ENCODE results near the gene KANK2.
"Not testable (repeated sequence)": the region's sequence is repeated elsewhere in the genome, so short reads cannot be mapped to it uniquely, and the experiment has no call there.

KANK2 gene

DNA sequence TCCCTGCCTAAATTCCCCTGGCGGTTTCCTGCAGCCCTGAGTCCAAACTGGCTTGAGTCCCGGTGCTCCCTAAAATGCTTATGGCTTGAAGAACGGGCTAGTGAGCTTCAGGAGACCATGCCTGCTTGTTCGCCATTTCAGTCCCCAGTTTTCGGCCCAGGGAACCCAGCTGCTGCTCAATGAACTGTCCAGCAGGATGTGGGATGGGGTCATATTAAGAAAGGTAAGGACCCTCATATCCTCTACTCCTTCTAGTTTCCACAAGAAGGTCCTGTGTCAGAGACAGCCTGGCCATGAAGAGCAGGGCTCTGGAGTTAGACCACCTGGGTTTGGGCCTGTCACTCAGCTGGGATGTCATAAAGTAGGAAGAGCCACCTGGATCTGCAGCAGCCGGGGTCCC lies 24.8 kb downstream of the KANK2 start:
- DNase-seq (ENCODE audit: low spot score) = no peak

DNA sequence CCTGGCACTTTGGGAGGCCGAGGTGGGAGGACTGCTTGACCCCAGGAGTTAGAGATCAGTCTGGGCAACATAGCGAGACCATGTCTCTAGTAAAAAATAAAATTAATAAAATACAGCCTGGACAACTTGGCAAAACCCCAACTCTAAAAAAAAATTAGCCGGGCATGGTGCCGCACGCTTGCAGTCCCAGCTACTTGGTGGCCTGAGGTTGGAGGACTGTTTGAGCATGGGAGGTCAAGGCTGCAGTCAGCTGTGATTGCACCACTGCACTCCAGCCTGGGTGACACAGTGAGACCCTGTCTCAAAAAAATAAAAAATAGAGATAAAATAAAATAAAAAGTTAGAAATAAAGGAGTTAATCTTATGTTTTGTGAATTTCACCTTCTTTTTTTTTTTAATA lies 26.2 kb downstream of the KANK2 start:
- no peak for DNase-seq (ENCODE audit: low spot score)

DNA sequence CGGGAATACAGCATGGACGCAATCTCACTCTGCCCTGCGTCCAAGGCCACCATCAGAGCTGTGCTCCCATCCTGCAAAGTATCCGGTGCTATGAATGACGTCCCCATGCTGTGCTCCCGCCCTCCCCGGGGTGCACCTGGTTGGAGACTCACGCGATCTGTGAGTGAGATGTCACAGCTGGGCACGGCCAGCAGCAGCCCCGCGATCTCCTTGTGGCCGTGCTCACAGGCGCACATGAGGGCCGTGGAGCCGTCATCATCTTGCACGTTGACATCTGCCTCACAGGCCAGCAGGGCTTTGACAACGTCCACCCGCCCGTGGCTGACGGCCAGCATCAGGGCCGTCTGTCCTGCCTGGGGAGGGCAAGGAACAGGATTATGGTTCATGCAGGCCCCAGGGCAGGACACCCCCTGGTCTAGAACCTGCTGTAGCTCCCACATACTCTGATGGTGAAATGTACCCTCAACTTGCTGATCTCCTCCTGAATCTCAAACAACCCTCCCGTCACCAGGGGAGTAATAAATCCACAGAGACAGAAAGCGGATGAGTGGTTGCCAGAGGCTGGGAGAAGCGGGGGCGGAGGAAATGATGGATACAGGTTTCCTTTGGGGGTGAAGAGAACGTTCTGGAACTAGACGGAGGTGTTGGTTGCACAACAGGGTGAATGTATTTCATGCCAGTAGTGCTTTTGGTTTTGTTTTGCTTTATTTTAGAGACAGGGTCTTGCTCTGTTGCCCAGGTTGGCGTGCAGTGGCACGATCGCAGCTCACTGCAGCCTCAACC lies 27.3 kb downstream of the KANK2 start:
- DNase-seq (ENCODE audit: low spot score) = no peak

DNA sequence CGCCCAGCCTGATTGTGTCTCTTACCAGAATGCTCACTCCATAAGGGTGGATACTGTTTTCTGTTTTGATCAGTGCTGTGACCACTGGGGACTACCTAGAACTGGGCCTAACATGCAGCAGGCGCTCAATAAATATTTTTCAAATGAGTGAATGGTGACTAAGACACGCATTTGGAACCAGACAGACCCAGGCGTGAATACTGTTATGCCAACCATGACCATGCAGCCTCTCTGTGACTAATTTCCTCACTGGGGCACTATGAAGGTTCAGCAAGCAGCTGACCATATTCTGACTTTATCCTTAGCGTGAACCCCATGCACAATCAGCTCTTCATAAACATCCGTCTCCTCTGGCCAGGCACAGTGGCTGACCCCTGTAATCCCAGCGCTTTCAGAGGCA lies 28.8 kb downstream of the KANK2 start:
- DNase-seq (ENCODE audit: low spot score) = no peak

DNA sequence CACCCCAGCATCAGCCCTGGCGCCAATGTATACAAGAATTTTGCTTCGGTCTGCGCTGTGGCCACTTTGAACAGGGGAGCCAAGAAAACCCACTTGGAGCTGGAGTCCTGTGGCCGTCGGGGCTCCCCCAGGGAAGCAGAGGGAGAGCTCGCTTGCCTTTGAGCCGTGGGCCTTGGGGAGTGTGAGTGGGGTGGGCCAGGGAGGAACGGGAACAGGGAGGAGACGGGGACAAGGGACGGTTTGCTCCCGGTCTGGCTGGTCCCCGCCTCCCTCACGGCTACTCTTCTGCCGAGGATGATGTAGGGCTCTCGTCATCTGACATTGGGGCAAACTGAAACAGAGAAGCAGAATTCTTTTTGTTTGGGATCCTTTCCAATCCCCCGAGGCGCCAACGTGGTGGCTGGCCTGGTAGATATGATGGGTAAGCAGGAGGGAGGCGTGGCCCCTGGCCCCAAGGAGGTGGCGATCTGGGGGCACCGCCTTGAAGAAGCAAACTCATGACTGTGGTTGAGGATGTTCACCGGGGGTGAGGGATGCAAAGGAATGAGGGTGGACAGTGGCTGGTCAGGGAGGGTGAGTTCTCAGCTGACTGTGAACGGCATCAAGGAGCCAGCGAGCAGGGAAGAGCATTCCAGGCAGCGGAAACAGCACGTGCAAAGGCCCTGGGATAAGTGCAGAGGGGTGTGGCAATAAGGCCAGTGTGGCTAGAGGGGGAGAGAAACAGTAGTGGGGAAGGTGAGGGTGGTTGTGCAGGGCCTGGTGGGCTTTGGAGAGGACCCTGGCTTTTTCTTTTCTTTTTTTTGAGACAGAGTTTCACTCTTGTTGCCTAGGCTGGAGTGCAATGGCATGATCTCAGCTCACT lies 30.8 kb downstream of the KANK2 start:
- DNase-seq (ENCODE audit: low spot score) = no peak

DNA sequence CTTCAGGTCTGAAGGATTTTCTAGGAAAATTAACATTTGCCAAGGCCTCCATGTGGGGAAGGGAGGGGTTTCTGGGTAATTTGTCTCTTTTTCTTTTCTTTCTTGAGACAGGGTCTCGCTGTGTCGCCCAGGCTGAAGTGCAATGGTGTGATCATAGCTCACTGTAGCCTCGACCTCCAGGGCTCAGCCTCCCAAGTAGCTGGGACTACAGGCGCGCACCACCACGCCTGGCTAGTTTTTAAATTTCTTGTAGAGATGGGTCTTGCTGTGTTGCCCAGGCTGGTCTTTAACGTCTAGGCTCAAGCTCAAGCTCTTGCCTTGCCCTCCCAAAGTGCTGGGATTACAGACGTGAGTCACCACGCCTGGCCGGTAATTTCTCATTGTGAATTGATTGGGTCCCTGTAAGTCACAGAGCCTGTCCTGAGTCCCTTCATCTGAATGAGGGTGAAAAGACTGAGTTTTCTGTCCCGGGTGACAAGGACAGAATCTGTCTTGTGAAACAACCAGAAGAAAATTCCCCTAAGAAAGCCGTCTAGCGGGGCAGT lies 31.8 kb downstream of the KANK2 start:
- no peak for DNase-seq (ENCODE audit: low spot score)

DNA sequence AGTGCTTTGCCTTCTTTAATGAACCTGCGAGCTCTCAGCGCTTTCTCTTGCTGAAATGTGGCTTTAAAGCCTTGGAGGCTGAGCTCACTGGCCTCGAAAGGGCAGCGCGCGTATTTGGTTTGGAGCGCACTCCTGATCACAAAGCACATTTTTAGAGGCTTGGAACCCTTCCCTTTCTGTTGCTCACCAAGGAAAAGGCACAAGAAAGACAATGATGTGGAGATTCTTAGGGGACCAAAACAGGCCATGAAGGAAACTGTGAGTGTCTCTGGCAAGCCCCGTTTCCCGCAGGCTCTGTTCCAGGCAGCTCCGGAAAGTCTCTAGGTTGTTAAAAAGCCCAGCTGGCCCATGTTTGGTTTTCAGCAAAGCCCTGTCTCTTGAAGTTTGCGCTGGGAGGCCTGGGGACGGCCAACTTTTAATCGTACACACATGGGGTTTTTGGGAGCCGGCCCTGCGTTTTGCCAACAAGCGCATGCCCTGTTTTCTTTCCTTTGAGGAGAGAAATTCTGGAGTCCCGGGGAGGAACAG lies 32.4 kb downstream of the KANK2 start:
- no peak for DNase-seq (ENCODE audit: low spot score)

DNA sequence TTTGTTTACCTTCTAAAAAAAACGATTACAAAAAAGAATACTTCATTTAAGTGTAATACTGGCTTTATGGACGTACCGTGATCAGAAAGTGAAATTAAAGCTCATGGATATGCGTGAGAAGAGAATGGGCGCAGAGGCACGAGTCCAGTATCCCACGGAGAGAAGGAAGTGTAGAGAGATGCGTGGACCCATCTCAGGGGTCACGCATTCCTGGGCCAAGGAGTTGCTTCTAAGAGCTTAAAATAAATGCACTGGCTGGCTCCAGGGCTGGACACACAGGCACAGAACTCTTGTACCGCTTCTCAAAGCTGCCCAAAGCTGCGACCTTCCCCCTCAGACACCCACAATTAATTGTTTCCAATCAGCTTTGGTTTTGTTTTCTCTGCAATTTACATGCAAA lies 33.0 kb downstream of the KANK2 start:
- no peak for DNase-seq (ENCODE audit: low spot score)

DNA sequence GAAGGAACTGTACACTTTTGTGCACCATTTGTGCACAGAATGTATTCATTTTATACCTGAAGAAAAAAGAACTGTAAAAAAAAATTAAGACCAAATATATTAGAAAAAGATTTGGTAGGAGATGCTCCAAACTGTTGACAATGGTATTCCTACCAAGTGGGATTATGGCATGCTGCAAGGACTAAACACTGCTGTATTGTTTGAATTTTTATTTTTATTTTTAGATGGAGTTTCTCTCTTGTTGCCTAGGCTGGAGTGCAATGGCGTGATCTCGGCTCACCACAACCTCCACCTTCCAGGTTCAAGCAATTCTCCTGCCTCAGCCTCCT lies 36.9 kb downstream of the KANK2 start:
- DNase-seq (ENCODE audit: low spot score) = not testable (repeated sequence)

DNA sequence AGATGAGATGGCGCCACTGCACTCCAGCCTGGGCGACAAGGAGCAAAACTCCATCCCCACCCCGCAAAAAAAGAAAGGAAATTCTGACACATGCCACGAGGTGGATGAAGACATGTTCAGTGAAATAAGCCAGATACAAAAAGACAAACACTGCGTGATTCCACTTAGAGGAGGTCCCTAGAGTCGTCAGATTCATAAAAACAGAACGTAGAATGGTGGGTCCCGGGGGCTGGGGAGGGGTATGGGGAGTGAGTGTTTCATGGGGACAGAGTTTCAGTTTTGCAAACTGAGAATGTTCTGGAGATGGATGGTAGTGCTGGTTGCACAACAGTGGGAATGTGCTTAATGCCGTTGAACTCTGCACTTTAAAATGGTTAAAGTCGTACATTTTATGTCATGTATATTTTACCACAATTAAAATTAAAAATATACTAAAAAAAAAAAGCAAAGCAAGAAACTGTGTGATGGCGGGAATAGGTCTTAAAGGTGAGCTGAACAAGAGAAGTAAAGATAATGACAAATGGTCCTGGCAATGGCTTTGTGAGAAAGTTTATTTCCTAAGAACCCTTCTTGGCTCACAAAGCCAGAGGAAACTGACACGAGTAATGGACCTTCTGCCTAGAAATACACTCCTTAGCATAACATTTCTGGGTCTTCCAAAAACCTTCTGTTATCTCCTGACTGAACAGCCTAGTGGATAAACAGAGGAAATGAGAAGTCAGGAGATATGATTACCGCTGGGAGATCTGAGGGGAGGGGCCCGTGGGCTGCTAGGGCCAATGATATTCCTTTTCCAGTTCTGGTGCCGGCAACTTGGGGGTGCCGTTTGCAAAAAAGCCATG lies 37.5 kb downstream of the KANK2 start:
- DNase-seq (ENCODE audit: low spot score) = no peak

DNA sequence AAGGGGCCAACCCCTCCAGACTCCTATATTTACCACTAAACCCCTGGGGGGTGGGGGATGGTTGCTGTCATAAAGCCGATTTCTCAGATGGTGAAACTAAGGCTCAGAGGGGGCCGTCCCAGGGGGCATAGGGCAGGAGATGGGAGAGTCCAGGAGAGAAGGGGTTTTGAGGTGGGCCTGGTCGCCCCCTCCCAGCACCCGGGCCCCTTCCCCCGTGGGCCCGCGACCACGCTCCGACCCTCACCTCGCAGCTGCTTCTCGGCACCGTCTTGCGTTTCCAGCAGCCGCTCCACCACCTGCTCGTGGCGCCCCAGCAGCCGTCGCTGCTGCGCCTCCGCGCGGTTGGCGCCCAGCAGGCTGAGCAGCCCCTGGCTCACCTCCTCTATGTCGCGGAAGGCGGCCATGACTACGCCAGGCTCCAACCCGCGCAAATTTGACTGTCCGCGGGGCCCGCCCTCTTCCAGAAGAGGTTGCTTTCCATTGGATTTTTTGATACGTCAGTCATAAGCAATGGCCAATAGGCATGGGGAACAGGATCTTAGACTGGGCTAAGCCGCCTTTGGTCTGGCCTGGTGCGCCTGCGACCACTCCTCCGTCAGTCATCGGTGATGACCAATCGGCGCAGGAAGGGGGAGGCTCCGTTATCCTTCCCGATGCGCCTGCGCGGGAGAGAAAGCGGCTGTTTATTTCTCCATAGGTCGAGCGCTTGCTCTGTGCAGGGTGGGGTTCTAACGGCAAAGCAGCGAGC lies 41.8 kb downstream of the KANK2 start, which contains the start of gene SPC24:
SPC24 (minus strand) TSS at position 410 of the 748 bp plus-strand sequence; CDS start at position 404, 6 bp downstream.
- peak; percentile 99 for DNase-seq (ENCODE audit: low spot score)

DNA sequence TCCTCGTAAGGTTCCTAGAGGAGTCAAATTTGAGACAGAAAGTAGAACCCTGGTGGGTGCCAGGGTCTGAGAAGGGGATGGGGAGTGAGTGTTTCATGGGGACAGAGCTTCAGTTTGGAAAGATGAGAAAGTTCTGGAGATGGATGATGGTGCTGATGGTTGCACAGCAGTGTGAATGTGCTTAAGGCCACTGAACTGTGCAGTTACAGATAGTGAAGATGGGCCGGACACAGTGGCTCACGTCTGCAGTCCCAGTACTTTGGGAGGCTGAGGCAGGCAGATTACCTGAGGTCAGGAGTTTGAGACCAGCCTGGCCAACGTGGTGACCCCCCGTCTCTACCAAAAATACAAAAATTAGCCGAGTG lies 42.7 kb downstream of the KANK2 start:
- no peak for DNase-seq (ENCODE audit: low spot score)

DNA sequence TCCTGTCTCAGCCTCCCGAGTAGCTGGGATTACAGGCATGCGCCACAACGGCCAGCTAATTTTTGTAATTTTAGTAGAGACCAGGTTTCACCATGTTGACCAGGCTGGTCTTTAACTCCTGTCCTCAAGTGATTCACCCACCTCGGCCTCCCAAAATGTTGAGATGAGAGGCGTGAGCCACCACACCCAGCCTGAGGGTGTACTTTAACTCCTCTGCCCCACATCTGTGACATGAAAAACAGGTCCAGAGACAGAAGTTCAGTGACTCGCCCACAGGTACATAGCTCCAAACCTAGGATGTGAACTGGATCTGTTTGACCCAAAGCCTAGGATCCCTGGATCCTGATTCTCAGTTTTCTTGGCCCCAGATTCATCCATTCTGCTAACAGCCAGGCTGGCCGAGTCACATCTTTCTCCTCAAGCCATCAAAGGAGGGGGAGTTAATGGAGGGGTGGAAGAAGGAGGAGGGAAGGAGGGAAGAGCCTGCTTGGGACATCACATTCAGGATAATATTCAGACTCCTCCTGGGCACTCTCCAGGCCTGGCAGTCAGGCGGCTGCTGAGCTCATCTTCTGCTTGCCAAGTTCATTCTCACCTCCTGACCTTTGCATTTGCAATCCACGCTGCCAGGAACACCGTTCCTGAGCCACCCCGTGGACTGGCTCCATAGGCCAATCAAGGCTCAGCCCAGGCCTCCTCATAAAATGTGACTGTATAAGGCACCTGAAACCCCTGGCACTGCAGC lies 44.9 kb downstream of the KANK2 start:
- no peak for DNase-seq (ENCODE audit: low spot score)

DNA sequence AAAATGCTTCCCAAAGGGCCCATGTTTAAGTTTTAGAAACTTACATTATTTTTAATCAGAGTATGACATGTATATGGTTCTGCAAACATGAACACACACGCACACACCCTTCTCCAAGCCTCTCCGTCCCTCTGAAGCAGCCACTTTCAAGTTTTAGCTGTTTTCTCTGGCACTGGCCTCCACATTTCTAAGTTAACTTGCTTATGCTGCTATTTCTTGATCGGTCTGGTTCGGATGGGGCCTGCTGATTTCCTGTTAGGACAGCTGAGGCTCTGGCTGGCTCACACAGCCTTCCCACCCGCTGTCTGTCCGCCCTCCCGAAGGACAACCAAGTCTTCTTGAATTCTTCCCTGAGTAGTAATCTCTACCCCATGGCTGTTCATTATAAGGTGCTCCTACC lies 46.2 kb downstream of the KANK2 start:
- no peak for DNase-seq (ENCODE audit: low spot score)

DNA sequence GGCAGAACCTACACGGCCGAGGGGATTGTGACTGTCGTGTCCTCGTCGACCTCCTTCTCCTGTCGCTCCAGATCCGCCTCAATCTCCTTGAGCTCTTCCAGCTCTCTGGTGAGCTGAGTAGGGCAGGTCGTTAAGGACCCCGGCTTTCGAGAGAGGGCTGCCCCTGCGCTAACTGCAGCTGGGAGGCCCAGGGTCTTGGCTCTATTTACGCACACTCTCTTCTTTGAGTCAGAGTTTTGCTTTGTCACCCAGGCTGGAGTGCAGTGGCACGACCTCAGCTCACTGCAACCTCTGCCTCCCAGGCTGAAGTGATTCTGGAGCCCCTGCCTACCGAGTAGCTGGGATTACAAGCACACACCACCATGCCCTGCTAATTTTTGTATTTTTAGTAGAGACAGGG lies 49.3 kb downstream of the KANK2 start:
- DNase-seq (ENCODE audit: low spot score) = no peak

DNA sequence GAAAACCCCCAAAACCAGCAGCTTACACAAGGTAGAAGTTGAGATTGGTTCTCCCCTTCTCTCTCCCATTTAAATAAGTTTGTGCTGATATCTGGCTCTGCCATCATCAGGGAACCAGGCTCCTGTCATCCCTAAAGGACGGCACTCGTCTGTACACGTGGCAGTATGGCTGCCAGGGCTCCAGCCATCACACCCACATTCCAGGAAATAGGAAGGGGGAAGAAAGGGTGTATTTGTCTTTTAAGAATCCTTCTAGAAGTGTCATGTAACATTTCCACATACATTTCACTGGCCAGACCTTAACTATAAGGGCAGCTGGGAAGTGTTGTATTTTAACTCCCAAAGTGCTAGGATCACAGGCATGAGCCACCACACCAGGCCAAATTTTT lies 51.8 kb downstream of the KANK2 start:
- no peak for DNase-seq (ENCODE audit: low spot score)

DNA sequence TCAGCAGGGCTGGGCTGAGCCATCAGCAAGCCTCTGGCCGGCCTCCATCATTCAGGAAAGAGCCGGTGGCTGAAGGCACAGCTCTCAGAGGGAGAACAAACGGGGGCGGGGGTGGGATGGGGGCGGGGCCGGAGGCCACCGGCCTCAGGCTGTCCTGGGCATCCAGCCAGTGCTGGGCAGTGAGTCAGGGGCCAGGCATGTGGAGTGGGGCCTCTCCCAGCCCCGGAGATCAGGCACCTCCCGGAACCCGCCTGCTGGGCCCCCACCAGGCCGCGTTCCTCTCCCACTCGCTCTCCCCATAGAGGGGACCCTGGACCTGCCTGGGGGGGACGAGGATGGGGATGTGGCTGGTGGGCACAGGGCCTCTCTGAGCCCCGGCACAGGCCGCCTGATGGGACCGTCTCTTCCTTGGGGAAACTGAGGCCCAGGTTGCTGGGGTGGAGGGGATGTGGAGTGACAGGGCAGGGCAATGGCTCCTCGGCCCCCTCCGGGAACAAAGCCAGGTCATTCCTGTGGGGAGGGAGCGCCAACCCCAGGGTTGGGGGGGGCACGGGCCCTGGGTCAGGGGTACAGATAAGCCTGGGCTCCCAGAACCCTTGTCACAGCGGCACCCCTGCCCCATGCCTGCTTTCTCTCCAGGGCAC lies 54.7 kb downstream of the KANK2 start:
- peak; percentile 67 for DNase-seq (ENCODE audit: low spot score)

DNA sequence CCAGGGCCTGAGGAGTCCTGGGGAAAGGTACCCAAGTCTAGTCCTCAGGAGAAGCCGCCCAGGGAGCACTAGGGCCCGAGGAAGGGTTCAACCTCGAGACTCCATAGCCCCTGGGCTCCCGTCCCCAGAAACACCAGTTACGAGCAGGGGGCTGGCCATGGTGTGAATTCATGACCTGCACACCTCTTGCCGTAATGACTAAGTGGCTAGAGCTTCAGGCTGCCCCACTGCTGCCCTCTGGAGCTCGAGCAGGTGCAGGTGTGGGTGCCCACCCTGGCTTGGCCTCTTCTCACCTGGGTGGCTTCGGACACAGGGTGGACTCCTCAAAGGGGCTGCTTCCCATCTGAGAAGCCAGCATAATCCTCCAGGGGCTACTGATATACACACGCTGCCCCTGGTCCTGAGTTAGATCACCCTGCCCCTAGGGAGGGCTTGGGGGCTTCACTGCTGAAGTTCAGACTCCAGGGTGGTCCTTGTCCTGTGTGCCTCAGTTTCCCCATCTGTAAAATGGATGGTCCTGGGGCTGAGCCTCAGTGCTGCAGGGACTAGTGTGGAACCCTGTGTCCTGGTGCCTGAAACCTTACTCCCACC lies 55.3 kb downstream of the KANK2 start:
- no peak for DNase-seq (ENCODE audit: low spot score)

DNA sequence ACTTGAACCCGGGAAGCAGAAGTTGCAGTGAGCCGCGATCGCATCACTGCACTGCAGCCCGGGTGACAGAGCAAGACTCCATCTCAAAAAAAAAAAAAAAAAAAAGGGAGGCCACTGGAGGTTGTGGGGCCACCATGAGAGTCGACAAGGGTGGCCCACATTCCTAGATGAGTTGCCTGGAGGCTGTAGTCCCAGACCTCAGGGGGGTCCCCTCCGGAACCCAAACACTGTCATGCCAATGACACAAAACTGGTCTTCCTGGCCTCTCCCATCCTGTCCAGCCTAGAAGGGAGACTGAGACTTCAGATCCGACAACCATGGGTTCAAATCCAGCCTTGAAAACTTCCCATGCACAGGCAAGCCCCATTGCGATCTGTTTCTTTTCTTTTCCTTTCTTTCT lies 56.4 kb downstream of the KANK2 start:
- DNase-seq (ENCODE audit: low spot score) = no peak

Data from HuH-7.5 (cell line).